ENCODE measurements around the gene CTPS1. TPM values are rescaled to one million over a fixed set of nuclear protein-coding genes. Genes with fewer than 3 reads are reported as not detected.

Gene CTPS1
- total RNA-seq, 1 donor from 2014 or later, result 43.0 TPM

DNA sequence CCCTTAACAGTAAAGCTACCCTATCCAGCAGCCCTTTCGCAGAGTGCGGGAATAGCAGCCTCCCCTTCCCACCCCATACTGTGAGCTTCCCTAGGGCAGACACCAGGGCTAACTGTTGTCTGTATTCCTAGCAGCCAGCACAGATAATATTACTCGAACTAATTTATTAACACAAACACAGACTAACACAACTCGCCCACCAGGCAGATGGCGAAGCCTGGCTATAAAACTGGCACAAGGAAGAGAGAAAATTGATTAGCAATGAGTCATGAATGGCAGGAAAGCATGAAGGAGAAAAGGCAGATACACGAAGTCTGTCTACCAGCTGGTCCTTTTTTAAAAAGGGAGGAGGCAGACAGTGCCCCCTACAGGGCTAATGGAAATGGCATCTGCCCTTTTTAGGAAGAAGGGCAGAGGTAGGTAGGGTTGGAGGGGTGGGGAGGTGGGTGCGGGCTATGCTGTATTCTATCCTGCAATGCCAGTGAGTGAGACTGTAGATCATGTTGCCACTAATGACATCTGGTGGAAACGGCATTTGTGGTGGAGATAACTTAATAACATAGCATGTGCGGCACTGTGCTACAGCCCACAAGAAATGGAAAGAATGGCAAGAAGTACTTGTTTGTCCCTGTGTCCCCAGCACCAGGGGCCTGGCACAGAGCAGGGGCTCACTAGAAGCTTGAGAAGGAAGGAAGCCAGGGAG, 30.6 kb upstream of the CTPS1 start:
- TF ChIP-seq, protein P1, sequence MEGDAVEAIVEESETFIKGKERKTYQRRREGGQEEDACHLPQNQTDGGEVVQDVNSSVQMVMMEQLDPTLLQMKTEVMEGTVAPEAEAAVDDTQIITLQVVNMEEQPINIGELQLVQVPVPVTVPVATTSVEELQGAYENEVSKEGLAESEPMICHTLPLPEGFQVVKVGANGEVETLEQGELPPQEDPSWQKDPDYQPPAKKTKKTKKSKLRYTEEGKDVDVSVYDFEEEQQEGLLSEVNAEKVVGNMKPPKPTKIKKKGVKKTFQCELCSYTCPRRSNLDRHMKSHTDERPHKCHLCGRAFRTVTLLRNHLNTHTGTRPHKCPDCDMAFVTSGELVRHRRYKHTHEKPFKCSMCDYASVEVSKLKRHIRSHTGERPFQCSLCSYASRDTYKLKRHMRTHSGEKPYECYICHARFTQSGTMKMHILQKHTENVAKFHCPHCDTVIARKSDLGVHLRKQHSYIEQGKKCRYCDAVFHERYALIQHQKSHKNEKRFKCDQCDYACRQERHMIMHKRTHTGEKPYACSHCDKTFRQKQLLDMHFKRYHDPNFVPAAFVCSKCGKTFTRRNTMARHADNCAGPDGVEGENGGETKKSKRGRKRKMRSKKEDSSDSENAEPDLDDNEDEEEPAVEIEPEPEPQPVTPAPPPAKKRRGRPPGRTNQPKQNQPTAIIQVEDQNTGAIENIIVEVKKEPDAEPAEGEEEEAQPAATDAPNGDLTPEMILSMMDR (IDR thresholded peaks at IDR 0.05), result no peak
- peaks cover 7% of the 10 kb centered on the region for H3K9me3 Mint-ChIP-seq
- POLR2A ChIA-PET, result no interaction called here
- peaks cover 5% of the 10 kb centered on the region for H3K4me1 Mint-ChIP-seq
- CTCF ChIA-PET, result interaction anchor here (1.0 to 1.8 kb wide), 3 partner anchors 24 to 96 kb away, joined by 3 read pairs; no protein-coding TSS in a partner anchor
- H3K27me3 Mint-ChIP-seq, result peaks cover 35% of the 10 kb centered on the region
- ATAC-seq (ENCODE audit: low read depth) (no peak), DNase-seq (no peak)
- H3K27ac Mint-ChIP-seq, result no peak overlapping the region
- no peak overlapping the region for H3K4me3 Mint-ChIP-seq
- intact Hi-C loops (cut with micrococcal nuclease), result no loop called here
- no peaks in the 10 kb centered on the region for H3K36me3 Mint-ChIP-seq (ENCODE audit: low read depth)

DNA sequence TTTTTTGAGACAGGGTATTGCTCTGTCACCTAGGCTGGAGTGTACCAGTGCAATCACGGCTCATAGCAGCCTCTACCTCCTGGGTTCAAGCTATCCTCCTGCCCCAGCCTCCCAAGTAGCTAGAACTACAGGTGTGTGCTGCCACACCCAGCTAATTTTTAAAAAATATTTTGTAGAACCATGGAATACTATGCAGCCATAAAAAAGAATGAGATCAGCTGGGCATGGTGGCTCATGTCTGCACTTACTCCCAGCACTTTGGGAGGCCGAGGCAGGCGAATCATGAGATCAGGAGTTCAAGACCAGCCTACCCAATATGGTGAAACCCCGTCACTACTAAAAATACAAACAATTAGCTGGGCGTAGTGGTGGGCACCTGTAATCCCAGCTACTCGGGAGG, 29.9 kb upstream of the CTPS1 start:
- no peak overlapping the region for H3K4me3 Mint-ChIP-seq
- TF ChIP-seq, protein P1 (IDR thresholded peaks at IDR 0.05), result no peak
- H3K27me3 Mint-ChIP-seq, result peaks cover 36% of the 10 kb centered on the region
- CTCF ChIA-PET, result interaction anchor here (1.0 to 1.8 kb wide), 3 partner anchors 23 to 97 kb away, joined by 3 read pairs; no protein-coding TSS in a partner anchor
- no peaks in the 10 kb centered on the region for H3K36me3 Mint-ChIP-seq (ENCODE audit: low read depth)
- ATAC-seq (ENCODE audit: low read depth) (no peak), DNase-seq (no peak)
- H3K4me1 Mint-ChIP-seq, result peaks cover 5% of the 10 kb centered on the region
- H3K9me3 Mint-ChIP-seq, result peaks cover 7% of the 10 kb centered on the region
- POLR2A ChIA-PET, result no interaction called here
- no peak overlapping the region for H3K27ac Mint-ChIP-seq
- intact Hi-C loops (cut with micrococcal nuclease), result no loop called here

DNA sequence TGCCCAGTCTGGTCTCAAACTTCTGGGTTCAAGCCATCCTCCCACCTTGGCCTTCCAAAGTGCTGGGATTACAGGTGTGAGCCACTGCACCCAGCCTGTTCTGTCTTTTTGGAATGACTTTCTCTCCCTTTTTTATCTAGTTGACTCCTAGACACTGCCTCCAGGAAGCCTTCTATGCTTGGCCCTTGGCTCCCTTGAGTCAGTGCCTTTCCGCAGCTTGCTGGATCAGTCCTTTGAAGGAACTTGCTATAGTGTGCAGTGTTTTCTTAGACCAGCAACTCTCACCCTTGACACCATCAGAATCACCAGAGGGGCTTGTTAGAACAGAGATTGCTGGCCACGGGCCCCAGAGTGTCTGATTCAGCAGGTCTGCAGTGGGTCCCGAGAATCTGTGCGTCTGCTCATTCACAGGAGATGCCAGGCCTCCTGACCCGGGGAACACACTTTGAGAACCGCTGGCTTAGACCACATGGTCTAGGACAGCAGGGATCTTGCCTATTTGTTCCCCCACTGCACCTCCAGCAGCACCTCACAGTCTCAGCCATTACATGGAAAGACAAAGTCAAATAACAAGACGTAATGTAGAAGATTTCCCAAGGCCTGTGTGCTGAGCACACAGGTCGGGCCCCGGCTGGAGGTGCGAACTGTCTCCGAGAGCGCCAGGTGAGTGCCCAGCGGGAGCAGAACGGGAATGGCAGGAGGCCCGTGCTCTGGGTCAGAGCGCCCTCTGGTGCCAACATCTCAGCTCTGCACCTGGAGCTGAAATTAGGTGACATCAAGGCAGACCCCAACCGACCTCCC, 27.4 kb upstream of the CTPS1 start:
- Mint-ChIP-seq H3K4me3 (no peak overlapping the region), H3K27ac (peak overlapping the region; percentile 42), H3K36me3 (ENCODE audit: low read depth) (no peaks in the 10 kb centered on the region), H3K4me1 (peaks cover 5% of the 10 kb centered on the region), H3K9me3 (peaks cover 2% of the 10 kb centered on the region), H3K27me3 (peaks cover 36% of the 10 kb centered on the region)
- TF ChIP-seq, protein P1 (IDR thresholded peaks at IDR 0.05), result peak; percentile 23
- ChIA-PET POLR2A (no interaction called here), CTCF (interaction anchor here (0.6 to 3.0 kb wide), 17 partner anchors 10 to 421 kb away, joined by 3 to 19 read pairs (median 4); partner anchors contain the start of genes CITED4 and ZNF684)
- DNase-seq (peak; percentile 47), ATAC-seq (ENCODE audit: low read depth) (peak; percentile 64)
- intact Hi-C loops (cut with micrococcal nuclease), result loop anchor here (1.0 to 2.0 kb wide), 4 partner anchors 91 to 340 kb away; no protein-coding TSS in a partner anchor

DNA sequence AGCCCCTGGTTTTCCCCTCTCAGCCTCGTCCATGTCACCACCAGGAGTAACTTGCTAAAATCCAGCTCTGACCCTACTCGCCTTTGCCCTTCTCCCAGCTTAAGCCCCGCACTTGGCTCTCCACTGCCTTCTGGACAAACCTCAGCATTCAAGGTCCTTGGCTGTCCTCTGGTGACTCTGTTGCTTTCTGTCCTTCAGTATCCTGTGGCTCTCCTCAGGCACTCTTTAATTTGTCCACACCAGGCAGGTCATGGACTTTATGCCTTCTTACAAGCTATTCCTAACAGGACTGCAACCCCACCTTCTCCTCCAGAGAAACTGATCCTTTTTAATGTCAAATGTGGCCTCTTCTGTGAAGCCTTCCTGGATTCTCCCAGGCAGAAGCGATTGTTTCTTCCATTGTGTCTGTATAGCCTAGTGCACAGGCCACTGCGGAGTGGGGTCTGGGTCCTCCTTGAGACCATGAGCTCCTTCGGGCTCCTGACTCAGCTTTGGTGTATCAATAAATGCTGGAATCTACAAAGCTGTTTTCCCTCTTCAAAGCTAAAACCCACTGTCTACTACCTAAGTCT, 26.7 kb upstream of the CTPS1 start:
- Mint-ChIP-seq H3K27me3 (peaks cover 36% of the 10 kb centered on the region), H3K9me3 (peaks cover 2% of the 10 kb centered on the region), H3K4me1 (peaks cover 5% of the 10 kb centered on the region), H3K36me3 (ENCODE audit: low read depth) (no peaks in the 10 kb centered on the region), H3K4me3 (no peak overlapping the region), H3K27ac (peak overlapping the region; percentile 42)
- ChIA-PET CTCF (interaction anchor here (0.6 to 3.0 kb wide), 14 partner anchors 10 to 421 kb away, joined by 3 to 19 read pairs (median 4); partner anchors contain the start of genes CITED4 and ZNF684), POLR2A (no interaction called here)
- TF ChIP-seq, protein P1 (IDR thresholded peaks at IDR 0.05), result no peak
- ATAC-seq (ENCODE audit: low read depth) (no peak), DNase-seq (no peak)
- intact Hi-C loops (cut with micrococcal nuclease), result loop anchor here (1.0 to 2.0 kb wide), 4 partner anchors 92 to 341 kb away; no protein-coding TSS in a partner anchor

All from activated B cell treated with CpG ODN at 0.5 μM for 24 hours (primary cell).